Activated gamma-delta T cell treated with anti-CD3 and anti-CD28 coated beads, Interleukin-2, amount 50 U/mL, for 16 hours (primary cell): Measurements from ENCODE around the gene MYO5A.

ENCODE experiments used
- DNase-seq: peaks from one replicate; pipeline ENCODE4 v3.0.0-alpha.2; 2020; ENCODE audit warnings: low read depth

MYO5A gene

DNA sequence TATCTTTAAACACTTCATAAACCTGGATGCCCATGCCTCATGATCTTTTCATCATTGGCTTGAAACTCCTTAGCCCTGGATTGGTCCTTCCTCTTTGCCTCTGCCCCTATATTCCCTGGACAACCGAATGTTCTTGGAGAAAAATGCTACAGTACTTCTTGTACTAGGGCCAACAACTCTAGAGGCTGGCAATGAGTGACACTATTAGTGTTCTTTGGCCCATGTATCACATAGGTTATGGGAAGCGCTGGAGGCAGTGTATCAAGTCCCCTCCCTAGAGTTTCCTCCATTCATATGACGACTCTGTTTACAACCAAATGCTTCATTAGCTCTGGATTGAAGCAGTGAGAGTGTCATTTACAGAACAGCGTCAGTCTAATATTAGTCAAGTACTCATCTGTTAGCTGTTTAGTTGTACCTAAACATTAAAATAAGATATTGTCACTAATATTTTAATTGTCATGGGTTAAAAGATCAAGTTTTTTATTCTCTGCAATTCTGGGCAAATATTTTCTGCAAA, 166.6 kb downstream of the MYO5A start:
- no peak for DNase-seq

DNA sequence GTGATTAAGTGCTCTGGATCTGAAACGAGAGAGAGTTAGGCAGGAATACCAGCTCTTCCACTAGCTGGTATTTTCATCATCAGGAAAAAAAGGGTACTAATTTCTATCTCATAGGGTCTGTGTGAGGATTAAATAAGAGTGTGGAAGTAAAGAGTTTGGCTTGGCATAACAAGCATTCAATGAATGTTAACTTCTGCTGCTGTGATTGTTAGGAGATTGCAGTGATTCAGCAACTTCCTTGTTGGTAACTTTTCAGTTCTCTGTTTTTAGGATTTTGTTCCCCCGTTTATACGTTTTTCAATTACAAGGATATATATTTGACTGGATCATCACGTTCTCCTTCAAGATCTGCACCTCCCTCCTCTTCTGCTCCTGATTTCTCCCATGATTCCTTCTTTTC, 167.2 kb downstream of the MYO5A start:
- no peak for DNase-seq

GRCh38 chr15:52360229-52361203, 168.2 kb downstream of the MYO5A start:
- DNase-seq, result no peak

DNA sequence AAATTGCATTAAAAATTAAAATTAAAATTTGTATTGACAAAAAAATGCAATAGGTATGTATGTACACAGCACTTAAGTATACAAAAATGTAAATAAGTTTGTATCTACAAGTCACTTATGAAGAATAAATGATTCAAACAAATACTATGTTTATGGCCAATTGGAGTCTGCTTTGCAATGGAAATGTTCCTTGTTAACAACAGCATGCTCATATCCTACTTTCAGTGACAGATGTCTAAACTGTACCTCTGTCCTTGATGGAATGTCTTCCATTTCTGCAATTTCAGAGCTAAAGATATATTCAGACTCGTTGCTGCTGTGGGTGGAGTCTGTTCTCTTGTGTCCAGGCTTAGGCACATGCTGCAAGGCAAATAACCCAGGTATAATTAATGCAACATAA, 169.0 kb downstream of the MYO5A start:
- DNase-seq, result no peak

- no peak for DNase-seq
Measured at GRCh38 chr15:52357949-52358348, 170.7 kb downstream of the MYO5A start.

GRCh38 chr15:52352086-52352485, 176.6 kb downstream of the MYO5A start:
- no peak for DNase-seq

DNA sequence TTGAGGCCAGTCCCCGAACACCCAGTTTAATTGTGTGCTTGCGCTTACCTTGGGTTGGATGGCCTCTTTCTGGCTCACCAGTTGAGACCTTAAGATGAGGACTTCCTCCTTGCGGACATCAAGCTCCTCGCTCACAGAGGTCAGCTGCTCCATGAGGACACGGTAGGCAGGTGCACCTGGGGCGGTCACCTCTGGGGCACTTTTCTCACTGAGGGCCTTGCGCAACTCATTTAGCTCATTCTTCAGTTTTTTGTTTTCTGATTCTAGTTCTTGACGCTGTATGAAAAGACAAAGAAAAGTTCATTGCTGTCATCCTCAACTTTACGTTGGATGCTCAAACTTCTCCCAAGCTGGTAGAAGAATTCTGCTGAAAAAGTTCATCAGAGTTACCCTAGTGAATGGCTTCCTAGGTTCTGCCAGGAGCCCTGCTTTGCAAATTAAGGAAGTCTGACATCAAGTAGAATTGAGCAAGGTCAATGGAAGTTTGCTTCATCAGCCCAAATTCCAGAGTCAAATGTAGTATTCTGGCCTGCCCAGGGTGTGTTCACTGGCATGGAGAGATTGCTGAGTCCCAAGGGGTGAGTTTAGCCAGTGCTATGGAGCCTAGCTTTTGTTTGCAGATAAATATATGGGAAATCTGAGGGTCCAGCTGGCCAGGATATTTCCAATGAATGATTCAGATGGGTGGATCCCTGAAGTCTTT, 177.3 kb downstream of the MYO5A start:
- DNase-seq, result no peak

- no peak for DNase-seq
Measured at GRCh38 chr15:52350423-52350822, 178.3 kb downstream of the MYO5A start.

DNA sequence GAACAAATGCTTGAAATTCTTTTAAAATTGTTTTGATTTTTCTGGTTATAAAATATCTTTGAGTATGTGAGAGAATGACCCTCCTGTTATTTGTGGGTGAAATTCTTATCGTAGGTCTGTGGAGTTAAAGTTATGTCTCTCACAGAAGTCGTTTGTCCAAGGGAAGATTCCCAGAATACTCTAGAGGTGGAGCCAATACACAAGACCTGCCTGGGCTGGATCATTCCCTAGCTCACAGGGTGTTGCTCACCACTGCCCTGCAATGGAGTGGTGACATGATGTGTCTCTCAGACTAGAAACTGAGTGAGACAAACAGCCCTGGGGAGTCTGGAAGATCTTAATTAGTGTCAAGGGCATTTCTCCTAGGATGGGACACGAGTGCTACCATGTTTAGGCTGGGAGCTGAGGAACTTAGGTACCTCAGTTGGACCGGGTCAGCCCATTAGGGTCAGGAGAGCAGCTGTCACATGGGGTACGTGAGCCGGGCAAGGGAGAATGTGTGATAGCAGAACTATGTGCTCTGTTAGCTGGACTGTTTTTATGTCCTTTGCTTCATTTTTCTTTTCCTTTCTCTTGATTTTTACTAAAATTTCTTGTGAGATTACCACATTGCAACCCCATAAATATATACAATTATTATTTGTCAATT, 179.5 kb downstream of the MYO5A start:
- DNase-seq, result no peak

DNA sequence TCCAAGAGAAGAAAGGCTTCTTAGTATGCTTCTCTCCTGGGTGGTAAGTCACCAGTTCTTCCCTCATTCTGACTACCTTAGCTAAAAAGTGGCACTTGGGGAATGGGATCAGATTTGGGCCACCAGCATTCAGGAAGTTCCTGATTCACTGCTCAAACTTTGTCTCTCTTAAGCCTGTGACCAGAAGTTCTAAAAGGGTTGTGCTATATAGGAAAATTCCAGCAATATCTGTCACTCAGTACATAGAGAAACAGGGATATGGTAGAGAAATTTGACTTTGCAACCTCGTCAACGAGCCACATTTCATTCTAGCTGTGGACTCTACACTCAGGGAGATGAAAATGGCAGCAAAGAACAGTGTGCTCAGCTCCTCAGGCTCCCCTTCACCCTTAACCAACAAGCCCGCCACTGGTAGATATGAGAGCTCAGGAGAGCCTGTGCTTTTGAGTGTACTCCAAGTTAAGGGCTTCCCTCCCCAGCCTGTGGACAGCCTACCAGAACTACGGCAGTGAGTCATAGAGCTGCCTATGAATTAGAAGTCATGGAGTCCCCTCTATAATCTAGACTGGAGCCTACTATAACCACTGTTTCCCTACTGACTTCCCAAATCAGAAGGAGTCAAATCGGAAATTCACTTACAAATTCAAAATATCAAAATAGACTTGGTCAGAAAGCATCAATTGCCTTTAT, 180.5 kb downstream of the MYO5A start:
- no peak for DNase-seq

DNA sequence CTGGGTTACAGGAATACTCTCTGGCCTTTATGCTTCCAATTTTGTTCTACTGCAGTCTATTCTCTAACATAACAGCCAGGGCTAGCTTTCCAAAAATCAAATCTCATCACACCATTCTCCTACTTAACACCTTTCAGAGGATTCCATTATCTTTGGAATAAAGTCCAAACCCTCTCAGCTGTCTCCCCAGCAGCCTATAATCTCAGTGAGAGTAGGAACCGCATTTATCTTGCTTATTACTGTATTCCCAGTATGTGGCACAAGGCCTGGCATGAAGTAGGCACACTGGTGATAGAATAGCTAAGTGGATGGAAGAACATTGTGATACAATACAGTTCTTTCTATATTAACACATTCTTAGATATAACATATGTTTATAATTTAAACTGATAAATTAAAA, 184.1 kb downstream of the MYO5A start:
- DNase-seq, result no peak

GRCh38 chr15:52343831-52344230, 184.8 kb downstream of the MYO5A start:
- DNase-seq, result no peak

DNA sequence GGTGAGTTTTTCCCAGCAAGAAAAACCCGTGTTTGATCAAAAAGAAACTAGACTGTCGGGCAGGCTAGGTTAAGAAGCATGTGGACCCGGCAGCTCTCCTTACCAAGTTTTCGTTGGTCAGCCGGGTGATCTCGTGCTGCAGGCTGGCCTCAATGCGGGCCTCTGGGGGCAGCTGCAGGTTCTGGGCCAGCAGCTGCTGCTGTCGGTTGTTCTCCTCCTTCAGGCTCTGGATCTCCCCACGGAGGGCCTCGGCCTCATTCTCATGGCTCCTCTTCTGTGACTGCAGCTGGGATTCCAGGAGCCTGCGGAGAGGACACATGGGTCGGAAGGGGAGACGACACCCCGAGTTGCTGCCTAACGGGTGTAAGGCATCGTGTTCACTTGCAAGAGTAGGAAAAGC, 188.6 kb downstream of the MYO5A start:
- DNase-seq, result no peak

GRCh38 chr15:52338891-52339290, 189.8 kb downstream of the MYO5A start:
- no peak for DNase-seq

GRCh38 chr15:52338058-52338457, 190.6 kb downstream of the MYO5A start:
- no peak for DNase-seq

GRCh38 chr15:52337198-52337853, 191.4 kb downstream of the MYO5A start:
- DNase-seq, result no peak

DNA sequence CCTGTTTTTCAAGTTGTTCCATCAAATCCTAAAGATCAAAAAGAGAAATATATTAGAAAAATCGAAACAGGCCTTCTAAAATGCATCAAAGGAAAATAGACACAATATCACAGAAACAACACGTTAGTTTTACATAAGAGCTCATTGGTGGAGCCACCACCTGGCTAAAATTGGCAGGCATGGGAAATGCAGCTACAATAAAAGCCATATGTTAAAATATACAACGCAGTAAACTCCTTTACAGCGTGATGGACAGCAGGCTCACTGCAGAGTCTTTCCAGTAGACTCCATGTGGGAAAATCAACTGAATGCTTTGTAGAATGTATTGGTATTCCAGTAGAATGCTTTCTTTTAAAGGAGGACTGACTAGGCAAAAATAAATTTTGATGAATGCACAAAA, 192.2 kb downstream of the MYO5A start:
- DNase-seq, result no peak

DNA sequence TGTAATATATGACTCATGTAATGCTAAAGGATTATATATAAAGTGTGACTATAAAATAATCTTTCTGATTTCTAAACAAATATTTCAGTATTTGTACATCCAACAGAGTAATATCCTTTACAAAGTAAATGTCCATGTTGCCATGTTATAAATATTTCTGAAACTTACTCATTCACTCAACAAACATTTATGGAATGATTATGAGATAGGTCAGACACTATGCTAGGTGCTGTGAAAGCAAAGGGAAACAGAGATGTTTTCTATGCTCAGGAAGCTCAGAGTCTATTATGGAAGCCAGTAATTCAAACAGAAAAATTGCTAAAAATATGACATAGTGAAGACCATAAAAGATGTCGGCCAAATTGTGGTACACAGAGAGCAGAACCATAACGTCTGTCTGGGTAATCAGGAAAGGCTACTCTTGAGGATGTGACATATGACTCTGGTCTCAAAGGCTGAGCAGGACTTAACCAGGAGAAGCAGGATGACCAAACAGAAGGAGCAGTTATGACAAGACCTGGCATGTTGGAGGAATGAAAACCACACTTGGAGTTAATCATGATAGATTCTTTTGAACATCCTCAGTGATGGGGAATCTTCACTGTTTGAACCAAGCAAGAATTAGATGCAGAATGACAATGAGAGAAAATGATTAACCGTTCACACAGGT, 194.1 kb downstream of the MYO5A start:
- no peak for DNase-seq

GRCh38 chr15:52331490-52332240, 197.0 kb downstream of the MYO5A start:
- DNase-seq, result peak; percentile 24

DNA sequence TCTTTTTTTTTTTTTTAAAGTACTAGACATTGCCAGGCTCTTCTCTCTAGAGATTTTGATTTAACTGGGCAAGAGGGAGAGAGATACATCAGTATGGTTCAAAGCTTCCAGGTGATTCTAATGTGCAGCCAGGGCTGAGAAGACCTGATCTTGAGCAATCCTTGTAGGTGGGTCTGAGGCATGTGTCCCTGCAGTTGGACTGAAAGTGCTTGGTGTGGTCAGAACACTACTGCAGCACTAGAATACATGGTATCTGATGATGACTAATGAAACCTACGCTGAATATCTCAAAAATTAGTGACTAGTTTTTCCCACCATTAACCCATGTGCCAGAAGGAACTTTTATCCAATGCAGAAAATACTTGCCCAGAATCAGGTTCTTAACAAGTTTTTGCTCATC, 198.7 kb downstream of the MYO5A start:
- no peak for DNase-seq
